ENCODE results near the gene TEX38.

- TF ChIP-seq EZH2phosphoT487 (IDR thresholded peaks at IDR 0.05; ENCODE audit: insufficient read depth, low read depth) = no peak
- TF ChIP-seq EZH2 (IDR thresholded peaks at IDR 0.05; ENCODE audit: insufficient read depth, poor library complexity, severe bottlenecking) = no peak
These were observed 43.3 kb downstream of the TEX38 start for GRCh38 chr1:46714976-46715375.
